ENCODE data around the gene INSIG1. TPM values are rescaled to one million over a fixed set of nuclear protein-coding genes. Genes with fewer than 3 reads are reported as not detected.

INSIG1 gene
- total and polyA plus RNA-seq, 4 donors, result 14.1 to 48.3 (median 26.1) TPM

DNA sequence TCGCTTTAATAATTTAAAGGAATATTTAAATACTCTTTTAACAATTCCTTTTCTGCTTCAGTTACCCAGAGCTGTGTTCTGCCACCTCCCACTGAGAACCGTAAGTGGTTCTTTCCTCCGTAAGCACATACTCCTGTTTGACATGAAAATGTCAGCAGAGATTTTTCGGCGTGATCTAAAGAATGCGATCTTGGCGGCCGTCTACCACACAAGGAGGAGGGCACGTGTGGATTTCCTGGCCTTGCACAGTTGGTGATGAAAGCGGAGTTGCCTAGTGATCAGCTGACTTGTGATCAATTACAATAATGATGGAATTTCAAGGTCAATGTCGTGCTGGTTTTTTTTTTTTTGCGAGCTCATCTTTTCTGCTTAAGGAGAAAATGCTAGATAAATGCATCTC is 35.6 kb upstream of the INSIG1 start:
- 60 to 74% methylated on average over 12 of the region's 12 CpGs for WGBS, 2 donors
- DNase-seq, result no peak
- Histone ChIP-seq H3K4me1 (ENCODE audit: control insufficient read depth in 1 of 2, insufficient read depth in 2 of 2, low read length in 2 of 2) (no peaks in the 10 kb centered on the region), H3K36me3 (ENCODE audit: control insufficient read depth in 1 of 2, insufficient read depth in 2 of 2, low read length in 1 of 2) (no peaks in the 10 kb centered on the region), H3K4me3 (ENCODE audit: low read length in 2 of 2) (no peak overlapping the region), H3K27me3 (ENCODE audit: control insufficient read depth in 1 of 2, insufficient read depth in 2 of 2, low read length in 1 of 2) (no peaks in the 10 kb centered on the region), H3K27ac (ENCODE audit: low read depth in 1 of 2, low read length in 2 of 2) (no peak overlapping the region), H3K9me3 (ENCODE audit: control insufficient read depth, low read length) (no peaks in the 10 kb centered on the region)
- intact Hi-C loops (cut with DNase I), result no loop called here
- no peak for ATAC-seq (ENCODE audit: low FRiP score)

DNA sequence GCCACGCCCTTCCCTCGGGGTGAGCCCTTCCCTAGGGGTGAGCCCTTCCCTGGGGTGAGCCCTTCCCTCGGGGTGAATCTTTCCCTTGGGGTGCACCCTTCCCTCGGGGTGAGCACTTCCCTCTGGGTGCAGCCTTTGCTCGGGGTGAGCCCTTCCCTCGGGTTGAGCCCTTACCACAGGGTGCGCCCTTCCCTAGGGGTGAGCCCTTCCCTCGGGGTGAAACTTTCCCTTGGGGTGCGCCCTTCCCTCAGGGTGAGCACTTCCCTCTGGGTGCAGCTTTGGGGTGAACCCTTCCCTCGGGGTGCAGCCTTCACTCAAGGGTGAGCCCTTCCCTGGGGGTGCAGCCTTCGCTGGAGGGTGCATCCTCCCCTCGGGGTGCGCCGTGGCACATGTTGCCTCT is 34.6 kb upstream of the INSIG1 start:
- ATAC-seq (ENCODE audit: low FRiP score), result no peak
- no peaks in the 10 kb centered on the region for H3K36me3 ChIP-seq (ENCODE audit: control insufficient read depth in 1 of 2, insufficient read depth in 2 of 2, low read length in 1 of 2)
- intact Hi-C loops (cut with DNase I), result no loop called here
- no peak overlapping the region for H3K27ac ChIP-seq (ENCODE audit: low read depth in 1 of 2, low read length in 2 of 2)
- DNase-seq, result no peak
- no peaks in the 10 kb centered on the region for H3K9me3 ChIP-seq (ENCODE audit: control insufficient read depth, low read length)
- no peaks in the 10 kb centered on the region for H3K4me1 ChIP-seq (ENCODE audit: control insufficient read depth in 1 of 2, insufficient read depth in 2 of 2, low read length in 2 of 2)
- no peak overlapping the region for H3K4me3 ChIP-seq (ENCODE audit: low read length in 2 of 2)
- no peaks in the 10 kb centered on the region for H3K27me3 ChIP-seq (ENCODE audit: control insufficient read depth in 1 of 2, insufficient read depth in 2 of 2, low read length in 1 of 2)
- WGBS, 2 donors, result 91 to 94% methylated on average over 14 of the region's 14 CpGs

DNA sequence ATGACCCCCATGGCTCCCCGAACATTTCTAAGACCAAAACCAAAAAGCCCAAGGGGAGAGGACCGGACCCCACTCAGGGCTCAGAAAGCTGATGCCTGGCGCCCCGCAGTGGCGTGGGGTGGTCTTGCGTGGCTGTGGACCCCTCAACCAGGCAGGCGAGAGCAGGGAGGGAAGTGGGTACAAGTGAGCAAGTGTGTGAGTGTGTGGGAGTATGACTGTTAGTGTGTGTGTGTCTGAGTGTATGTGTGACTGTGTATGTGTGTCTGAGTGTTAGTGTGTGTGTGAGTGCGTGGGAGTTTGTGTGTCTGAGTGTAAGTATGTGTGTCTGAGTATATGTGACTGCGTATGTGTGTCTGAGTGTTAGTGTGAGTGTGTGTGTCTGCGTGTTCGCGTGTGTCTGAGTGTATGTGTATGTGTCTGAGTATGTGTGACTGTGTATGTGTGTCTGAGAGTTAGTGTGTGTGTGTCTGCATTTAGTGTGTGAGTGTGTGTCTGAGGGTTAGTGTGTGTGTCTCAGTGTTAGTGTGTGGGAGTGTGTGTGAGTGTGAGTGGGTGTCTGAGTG is 34.0 kb upstream of the INSIG1 start:
- DNase-seq (no peak), ATAC-seq (ENCODE audit: low FRiP score) (no peak)
- Histone ChIP-seq H3K4me3 (ENCODE audit: low read length in 2 of 2) (no peak overlapping the region), H3K36me3 (ENCODE audit: control insufficient read depth in 1 of 2, insufficient read depth in 2 of 2, low read length in 1 of 2) (no peaks in the 10 kb centered on the region), H3K4me1 (ENCODE audit: control insufficient read depth in 1 of 2, insufficient read depth in 2 of 2, low read length in 2 of 2) (no peaks in the 10 kb centered on the region), H3K9me3 (ENCODE audit: control insufficient read depth, low read length) (no peaks in the 10 kb centered on the region), H3K27ac (ENCODE audit: low read depth in 1 of 2, low read length in 2 of 2) (no peak overlapping the region), H3K27me3 (ENCODE audit: control insufficient read depth in 1 of 2, insufficient read depth in 2 of 2, low read length in 1 of 2) (no peaks in the 10 kb centered on the region)
- intact Hi-C loops (cut with DNase I), result no loop called here
- WGBS, 2 donors, result 81 to 82% methylated on average over 12 of the region's 12 CpGs

DNA sequence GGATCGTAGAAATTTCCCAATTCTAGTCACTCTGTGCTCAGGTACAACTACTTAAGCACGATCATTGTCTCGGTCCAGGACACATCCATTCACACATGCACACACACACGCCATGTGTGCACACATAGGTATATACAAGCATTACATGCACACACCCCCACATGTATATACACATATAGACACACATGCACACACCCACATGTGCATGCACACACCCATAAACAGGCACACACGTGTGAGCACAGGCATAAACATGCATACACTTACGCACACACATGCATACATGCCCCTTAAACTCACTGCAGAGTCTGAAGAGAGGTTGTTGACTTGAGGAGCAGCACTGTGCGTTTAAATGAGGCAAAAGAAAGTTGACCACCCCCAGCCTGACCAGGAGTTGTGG is 32.5 kb upstream of the INSIG1 start:
- intact Hi-C loops (cut with DNase I), result no loop called here
- ATAC-seq (ENCODE audit: low FRiP score), result no peak
- H3K27ac ChIP-seq (ENCODE audit: low read depth in 1 of 2, low read length in 2 of 2), result no peak overlapping the region
- DNase-seq, result no peak
- H3K4me3 ChIP-seq (ENCODE audit: low read length in 2 of 2), result no peak overlapping the region
- H3K27me3 ChIP-seq (ENCODE audit: control insufficient read depth in 1 of 2, insufficient read depth in 2 of 2, low read length in 1 of 2), result no peaks in the 10 kb centered on the region
- no peaks in the 10 kb centered on the region for H3K9me3 ChIP-seq (ENCODE audit: control insufficient read depth, low read length)
- no peaks in the 10 kb centered on the region for H3K4me1 ChIP-seq (ENCODE audit: control insufficient read depth in 1 of 2, insufficient read depth in 2 of 2, low read length in 2 of 2)
- WGBS, 2 donors, result 79 to 84% methylated on average over 7 of the region's 7 CpGs
- H3K36me3 ChIP-seq (ENCODE audit: control insufficient read depth in 1 of 2, insufficient read depth in 2 of 2, low read length in 1 of 2), result no peaks in the 10 kb centered on the region

DNA sequence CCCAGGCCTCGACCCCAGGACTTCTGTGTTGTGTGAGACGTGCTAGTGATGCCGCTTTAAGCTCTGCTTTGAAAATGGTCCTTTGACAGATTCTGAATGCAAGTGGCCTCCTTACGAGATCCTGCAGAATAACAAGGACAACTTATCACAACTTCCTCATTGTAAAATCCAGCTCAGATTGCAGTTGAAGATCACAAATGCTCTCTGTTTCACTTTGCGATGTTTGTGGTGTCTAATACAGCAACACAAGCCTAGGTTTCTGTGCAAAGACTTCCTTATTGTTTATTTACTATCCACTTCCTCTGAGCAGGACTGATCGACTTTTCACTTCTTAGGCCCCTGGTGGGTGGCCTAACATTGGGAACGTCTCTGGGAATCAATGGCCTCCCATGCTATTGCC is 31.7 kb upstream of the INSIG1 start:
- WGBS, 2 donors, result 76 to 82% methylated on average over 7 of the region's 7 CpGs
- no peak for DNase-seq

DNA sequence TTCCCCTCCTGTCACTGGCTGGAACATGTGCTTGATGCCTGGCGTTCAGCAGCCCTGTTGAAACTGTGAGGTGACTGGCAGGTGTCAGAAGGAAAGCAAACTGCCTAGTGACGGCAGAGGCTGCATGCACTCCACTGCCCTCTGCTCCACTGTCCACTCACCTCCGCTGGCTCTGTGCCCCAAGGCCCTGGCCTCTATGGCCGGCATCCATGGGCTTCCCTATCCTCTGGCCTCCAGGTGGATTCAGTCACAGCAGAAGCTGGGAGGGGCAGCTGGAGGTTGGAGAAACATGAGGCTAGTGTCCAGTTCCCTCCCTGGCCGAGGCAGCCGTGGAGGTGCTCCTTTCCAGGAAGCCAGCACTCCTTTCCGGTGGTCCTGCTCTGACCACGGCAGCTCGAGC is 31.2 kb upstream of the INSIG1 start:
- no peaks in the 10 kb centered on the region for H3K4me1 ChIP-seq (ENCODE audit: control insufficient read depth in 1 of 2, insufficient read depth in 2 of 2, low read length in 2 of 2)
- H3K9me3 ChIP-seq (ENCODE audit: control insufficient read depth, low read length), result no peaks in the 10 kb centered on the region
- H3K36me3 ChIP-seq (ENCODE audit: control insufficient read depth in 1 of 2, insufficient read depth in 2 of 2, low read length in 1 of 2), result no peaks in the 10 kb centered on the region
- intact Hi-C loops (cut with DNase I), result no loop called here
- ATAC-seq (ENCODE audit: low FRiP score) (no peak), DNase-seq (no peak)
- WGBS, 2 donors, result 90 to 92% methylated on average over 9 of the region's 9 CpGs
- no peaks in the 10 kb centered on the region for H3K27me3 ChIP-seq (ENCODE audit: control insufficient read depth in 1 of 2, insufficient read depth in 2 of 2, low read length in 1 of 2)
- no peak overlapping the region for H3K27ac ChIP-seq (ENCODE audit: low read depth in 1 of 2, low read length in 2 of 2)
- H3K4me3 ChIP-seq (ENCODE audit: low read length in 2 of 2), result no peak overlapping the region

More for the DNA sequence above, 31.7 kb upstream of the INSIG1 start:
- Histone ChIP-seq H3K27ac (ENCODE audit: low read depth in 1 of 2, low read length in 2 of 2) (no peak overlapping the region), H3K4me3 (ENCODE audit: low read length in 2 of 2) (no peak overlapping the region), H3K4me1 (ENCODE audit: control insufficient read depth in 1 of 2, insufficient read depth in 2 of 2, low read length in 2 of 2) (no peaks in the 10 kb centered on the region), H3K36me3 (ENCODE audit: control insufficient read depth in 1 of 2, insufficient read depth in 2 of 2, low read length in 1 of 2) (no peaks in the 10 kb centered on the region), H3K27me3 (ENCODE audit: control insufficient read depth in 1 of 2, insufficient read depth in 2 of 2, low read length in 1 of 2) (no peaks in the 10 kb centered on the region), H3K9me3 (ENCODE audit: control insufficient read depth, low read length) (no peaks in the 10 kb centered on the region)
- ATAC-seq (ENCODE audit: low FRiP score), result no peak
- intact Hi-C loops (cut with DNase I), result no loop called here

DNA sequence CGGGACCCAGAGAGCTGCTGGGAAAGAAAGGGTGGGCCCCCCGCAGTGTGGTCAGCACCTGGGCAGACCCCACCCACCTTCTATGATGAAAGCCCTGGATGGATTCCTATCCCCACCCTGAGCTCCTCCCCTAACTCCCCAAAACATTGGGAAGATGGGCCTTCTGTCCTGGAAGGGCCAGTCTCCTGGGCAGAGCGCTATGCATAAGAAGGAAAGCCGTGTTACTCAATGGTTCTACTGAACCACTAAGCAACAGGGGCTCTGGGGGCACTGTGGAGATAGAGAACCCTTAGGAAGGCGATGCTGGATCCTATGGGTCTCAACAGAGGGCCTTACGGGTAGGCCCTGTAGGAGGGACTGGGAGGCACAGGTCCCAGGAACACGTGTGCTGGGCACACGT is 30.7 kb upstream of the INSIG1 start:
- DNase-seq, result no peak
- 91 to 96% methylated on average over 8 of the region's 8 CpGs for WGBS, 2 donors
- no peaks in the 10 kb centered on the region for H3K9me3 ChIP-seq (ENCODE audit: control insufficient read depth, low read length)
- no peak overlapping the region for H3K4me3 ChIP-seq (ENCODE audit: low read length in 2 of 2)
- intact Hi-C loops (cut with DNase I), result no loop called here
- no peak overlapping the region for H3K27ac ChIP-seq (ENCODE audit: low read depth in 1 of 2, low read length in 2 of 2)
- no peaks in the 10 kb centered on the region for H3K4me1 ChIP-seq (ENCODE audit: control insufficient read depth in 1 of 2, insufficient read depth in 2 of 2, low read length in 2 of 2)
- no peak for ATAC-seq (ENCODE audit: low FRiP score)
- no peaks in the 10 kb centered on the region for H3K27me3 ChIP-seq (ENCODE audit: control insufficient read depth in 1 of 2, insufficient read depth in 2 of 2, low read length in 1 of 2)
- H3K36me3 ChIP-seq (ENCODE audit: control insufficient read depth in 1 of 2, insufficient read depth in 2 of 2, low read length in 1 of 2), result no peaks in the 10 kb centered on the region

DNA sequence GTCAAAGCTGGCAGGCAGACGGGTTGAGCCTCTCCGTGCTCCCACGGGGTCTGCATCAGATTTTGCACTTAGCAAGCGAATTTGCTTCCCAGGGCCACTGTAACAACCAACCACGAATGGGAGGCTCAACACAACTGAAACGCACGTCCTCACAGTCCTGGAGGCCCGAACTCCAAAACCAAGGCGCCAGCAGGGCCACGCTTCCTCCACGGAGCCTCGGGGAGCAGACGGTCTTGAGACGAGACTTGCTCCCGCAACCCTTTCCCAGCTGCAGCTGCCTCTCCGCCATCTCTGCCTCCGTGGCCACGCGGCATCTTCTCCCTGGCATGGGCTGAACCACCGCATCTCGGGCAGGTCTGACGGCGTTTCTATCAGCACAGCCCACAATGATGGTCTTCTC is 30.2 kb upstream of the INSIG1 start:
- H3K4me3 ChIP-seq (ENCODE audit: low read length in 2 of 2), result no peak overlapping the region
- H3K4me1 ChIP-seq (ENCODE audit: control insufficient read depth in 1 of 2, insufficient read depth in 2 of 2, low read length in 2 of 2), result no peaks in the 10 kb centered on the region
- no peak overlapping the region for H3K27ac ChIP-seq (ENCODE audit: low read depth in 1 of 2, low read length in 2 of 2)
- no peaks in the 10 kb centered on the region for H3K9me3 ChIP-seq (ENCODE audit: control insufficient read depth, low read length)
- intact Hi-C loops (cut with DNase I), result no loop called here
- ATAC-seq (ENCODE audit: low FRiP score), result no peak
- no peaks in the 10 kb centered on the region for H3K36me3 ChIP-seq (ENCODE audit: control insufficient read depth in 1 of 2, insufficient read depth in 2 of 2, low read length in 1 of 2)
- DNase-seq, result no peak
- H3K27me3 ChIP-seq (ENCODE audit: control insufficient read depth in 1 of 2, insufficient read depth in 2 of 2, low read length in 1 of 2), result no peaks in the 10 kb centered on the region
- whole genome bisulfite sequencing, 2 donors, result 88 to 92% methylated on average over 23 of the region's 23 CpGs

DNA sequence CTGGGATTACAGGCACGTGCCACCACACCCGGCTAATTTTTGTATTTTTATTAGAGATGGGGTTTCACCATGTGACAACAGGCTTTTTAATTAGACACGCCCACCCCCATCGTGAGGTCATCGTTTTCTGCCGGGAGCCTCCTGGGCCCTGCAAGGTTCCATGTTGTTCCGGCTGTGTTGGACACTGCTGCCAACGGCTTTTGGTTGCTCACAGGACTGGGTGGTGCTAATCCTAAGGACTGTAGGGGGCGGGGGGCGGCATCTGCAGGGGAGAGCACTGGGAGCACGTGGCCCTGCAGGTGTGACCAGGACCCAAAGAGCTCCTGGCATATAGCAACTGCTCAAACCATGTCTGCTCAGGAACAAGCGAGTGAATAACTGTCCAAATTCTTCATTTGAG is 29.5 kb upstream of the INSIG1 start:
- WGBS, 2 donors, result 93 to 94% methylated on average over 12 of the region's 12 CpGs
- H3K9me3 ChIP-seq (ENCODE audit: control insufficient read depth, low read length), result no peaks in the 10 kb centered on the region
- intact Hi-C loops (cut with DNase I), result no loop called here
- no peaks in the 10 kb centered on the region for H3K4me1 ChIP-seq (ENCODE audit: control insufficient read depth in 1 of 2, insufficient read depth in 2 of 2, low read length in 2 of 2)
- no peaks in the 10 kb centered on the region for H3K27me3 ChIP-seq (ENCODE audit: control insufficient read depth in 1 of 2, insufficient read depth in 2 of 2, low read length in 1 of 2)
- DNase-seq, result peak in 1 of 2 donors; percentile 67
- H3K4me3 ChIP-seq (ENCODE audit: low read length in 2 of 2), result no peak overlapping the region
- no peak for ATAC-seq (ENCODE audit: low FRiP score)
- H3K36me3 ChIP-seq (ENCODE audit: control insufficient read depth in 1 of 2, insufficient read depth in 2 of 2, low read length in 1 of 2), result no peaks in the 10 kb centered on the region
- no peak overlapping the region for H3K27ac ChIP-seq (ENCODE audit: low read depth in 1 of 2, low read length in 2 of 2)
